ENCODE results near the gene THSD7A.

- TF ChIP-seq CTCF (IDR thresholded peaks at IDR 0.05; ENCODE audit: low read length) (no peak), EZH2 (optimal IDR thresholded peaks at IDR 0.05; ENCODE audit: low read depth, low read length) (no peak)
Observed at GRCh38 chr7:11841657-11842056, 9.7 kb upstream of the THSD7A start.
